Testis (tissue), 3 donors: ENCODE results near the gene UBA1. TPM values are rescaled to one million over a fixed set of nuclear protein-coding genes. Genes with fewer than 3 reads are reported as not detected.
"Not testable (repeated sequence)": the region's sequence is repeated elsewhere in the genome, so short reads cannot be mapped to it uniquely, and the experiment has no call there.

Experiments used
- DNase-seq: peaks from one replicate; pipeline ENCODE4 v3.0.0-alpha.2; 2019
- H3K27ac ChIP-seq, 2 donors: fragments of 200-600 bp; sonication (generic); one replicate each; pipeline ENCODE4 v1.5.1; 2019
- H3K27me3 ChIP-seq: fragments of 200-600 bp; sonication (generic); one replicate; pipeline ENCODE4 v1.5.1; 2019
- H3K36me3 ChIP-seq: fragments of 200-600 bp; sonication (generic); one replicate; pipeline ENCODE4 v1.5.1; 2017; ENCODE audit warnings: low read depth; ENCODE audit errors: missing control alignments
- H3K4me1 ChIP-seq: fragments of 200-600 bp; sonication (generic); one replicate; pipeline ENCODE4 v1.5.1; 2019
- H3K4me3 ChIP-seq, 2 donors: fragments of 200-600 bp; sonication (generic); one replicate each; pipeline ENCODE4 v1.5.1; 2017 to 2019
- H3K9me3 ChIP-seq: fragments of 200-600 bp; sonication (generic); one replicate; pipeline ENCODE4 v1.5.1; 2017
- CTCF ChIP-seq, 3 experiments: fragments of 450-650 bp in 2 of 3; fragments of 200-600 bp in 1 of 3; sonication (generic) in 1 of 3; IDR thresholded peaks; one replicate each; pipeline ENCODE4 v1.5.1; 2016 to 2019; ENCODE audit warnings: antibody characterized with exemption in 3 of 3, mild to moderate bottlenecking in 2 of 3, moderate library complexity in 1 of 3
- POLR2A ChIP-seq: fragments of 450-650 bp; IDR thresholded peaks from one replicate; pipeline ENCODE4 v1.6.1; 2017; ENCODE audit warnings: antibody characterized with exemption, mild to moderate bottlenecking, moderate library complexity
- WGBS, 2 donors: methylation state at CpG; one replicate each; pipeline ENCODE4 v1.1.5; 2018; 5-methylcytosine and 5-hydroxymethylcytosine counted together
- intact Hi-C: fragments of 100-400 bp; cut with DNase I; formaldehyde crosslinking; loops from one replicate; pipeline ENCODE4 v1.15.1; 2023; ENCODE audit warnings: low total_unique reads
- polyA plus RNA-seq: library from polyadenylated mRNA; stranded (reverse); fragments of 350-450 nt; fragmentation: Illumina TruSeq; extraction: RNeasy Lipid Tissue Mini Kit (QIAGEN cat#74804); gene quantifications from one replicate; pipeline ENCODE4 v1.2.3, GENCODE V29; 2014; ENCODE audit warnings: low read depth, low replicate concordance; ENCODE audit not compliant: insufficient read depth
- total RNA-seq, 2 donors: library from RNA; depleted of rRNA; stranded (reverse); fragments of >200 nt; gene quantifications; one replicate each; pipeline ENCODE4 v1.2.3, GENCODE V29; 2016

The UBA1 gene
- total and polyA plus RNA-seq, 3 donors from 2014 or later = 207 to 338 (median 243) TPM

DNA sequence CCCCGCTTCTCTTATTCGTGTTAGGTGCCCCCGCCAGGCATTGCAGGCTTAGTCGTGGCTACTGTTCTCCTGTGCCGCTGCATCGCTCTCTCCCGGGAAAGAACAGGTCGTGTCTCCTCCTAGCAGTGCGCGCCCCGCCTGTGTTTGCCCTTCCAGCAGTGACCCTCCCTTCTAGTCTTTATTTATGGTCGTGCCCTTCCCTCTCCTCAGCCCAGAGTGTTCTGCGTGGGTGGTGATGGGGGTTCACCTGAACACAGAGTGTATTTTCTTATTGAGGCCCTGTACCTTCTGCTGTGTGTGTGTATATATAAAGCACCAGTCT lies 54.3 kb downstream of the UBA1 start:
- H3K27me3 ChIP-seq = no peaks in the 10 kb centered on the region
- no peaks in the 10 kb centered on the region for H3K36me3 ChIP-seq
- no peaks in the 10 kb centered on the region for H3K4me1 ChIP-seq
- H3K27ac ChIP-seq = no peak overlapping the region
- DNase-seq = no peak
- no peak overlapping the region for H3K4me3 ChIP-seq
- intact Hi-C loops = no loop called here
- no peak for TF ChIP-seq POLR2A
- TF ChIP-seq CTCF (IDR thresholded peaks at IDR 0.05) = no peak
- 52 to 53% methylated on average over 8 to 13 of the region's 13 CpGs for WGBS, 2 donors
- H3K9me3 ChIP-seq = no peaks in the 10 kb centered on the region

DNA sequence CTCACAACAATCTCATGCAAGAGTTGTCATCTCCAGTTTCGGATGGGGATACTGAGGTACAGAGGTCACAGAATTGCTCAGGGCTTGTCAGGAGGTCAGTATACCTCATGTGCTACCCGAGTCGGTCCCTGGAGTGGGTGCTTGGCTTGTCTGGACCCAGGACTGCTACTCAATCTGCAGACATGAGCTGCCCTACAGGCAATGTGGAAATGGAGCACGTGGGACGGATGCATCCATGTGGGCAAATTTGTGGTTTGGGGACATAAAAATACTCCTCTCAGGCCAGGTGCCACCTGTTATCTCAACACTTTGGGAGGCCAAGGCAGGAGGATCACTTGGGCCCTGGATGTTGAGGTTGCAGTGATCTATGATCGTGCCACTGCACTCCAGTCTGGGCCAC lies 54.9 kb downstream of the UBA1 start:
- Histone ChIP-seq H3K27ac (no peak overlapping the region), H3K4me1 (no peaks in the 10 kb centered on the region), H3K36me3 (no peaks in the 10 kb centered on the region), H3K4me3 (no peak overlapping the region), H3K27me3 (no peaks in the 10 kb centered on the region), H3K9me3 (no peaks in the 10 kb centered on the region)
- TF ChIP-seq POLR2A (no peak), CTCF (IDR thresholded peaks at IDR 0.05) (no peak)
- DNase-seq = no peak
- intact Hi-C loops = no loop called here
- 89% methylated on average over 4 of the region's 6 CpGs; no CpG with 5 or more reads in 1 of the 2 donors for WGBS, 2 donors

GRCh38 chrX:47250017-47250347 lies 56.4 kb downstream of the UBA1 start:
- no peak for DNase-seq
- no peak overlapping the region for H3K4me3 ChIP-seq
- no peaks in the 10 kb centered on the region for H3K4me1 ChIP-seq
- H3K27ac ChIP-seq = no peak overlapping the region
- H3K36me3 ChIP-seq = no peaks in the 10 kb centered on the region
- H3K9me3 ChIP-seq = no peaks in the 10 kb centered on the region
- 82 to 89% methylated on average over 5 to 6 of the region's 6 CpGs for WGBS, 2 donors
- intact Hi-C loops = no loop called here
- H3K27me3 ChIP-seq = no peaks in the 10 kb centered on the region
- TF ChIP-seq POLR2A = no peak

DNA sequence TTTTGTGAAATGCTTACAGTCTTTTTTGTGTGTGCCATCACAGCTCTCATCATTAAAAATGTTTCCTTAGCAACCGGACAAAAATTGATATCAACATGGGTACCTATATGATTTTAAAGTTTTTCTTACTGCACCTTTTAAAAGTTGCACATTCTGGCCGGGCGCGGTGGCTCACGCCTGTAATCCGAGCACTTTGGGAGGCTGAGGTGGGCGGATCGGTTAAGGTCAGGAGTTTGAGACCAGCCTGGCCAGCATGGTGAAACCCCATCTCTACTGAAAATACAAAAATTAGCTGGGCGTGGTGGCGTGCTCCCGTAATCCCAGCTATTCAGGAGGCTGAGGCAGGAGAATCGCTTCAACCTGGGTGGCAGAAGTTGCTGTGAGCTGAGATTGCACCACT lies 64.0 kb downstream of the UBA1 start:
- H3K4me3 ChIP-seq, H3K4me1 ChIP-seq, H3K27ac ChIP-seq, H3K9me3 ChIP-seq, DNase-seq, intact Hi-C loops, H3K27me3 ChIP-seq, H3K36me3 ChIP-seq: not testable (repeated sequence)
- 90 to 95% methylated on average over 12 of the region's 12 CpGs for WGBS, 2 donors

Other genes starting within 250 kb of the UBA1 start
- gene RGN, start 115.4 kb upstream of the UBA1 start, total RNA-seq = 10 to 100 TPM in 1 of 2 donors, 1 to 10 TPM in 1; 8.1 to 10.6 TPM
- gene RGN, start 115.4 kb upstream of the UBA1 start, polyA plus RNA-seq = 6.5 TPM
- gene NDUFB11, start 49.1 kb upstream of the UBA1 start, total RNA-seq = 10 to 100 TPM; 68.0 to 77.4 TPM
- 41.3 TPM for gene NDUFB11, start 49.1 kb upstream of the UBA1 start, polyA plus RNA-seq
- gene RBM10, start 48.6 kb upstream of the UBA1 start, total RNA-seq = 10 to 100 TPM; 28.5 to 41.3 TPM
- 20.4 TPM for gene RBM10, start 48.6 kb upstream of the UBA1 start, polyA plus RNA-seq
- gene CDK16, start 24.9 kb downstream of the UBA1 start, total RNA-seq = 100 to 1,000 TPM; 195 to 245 TPM
- 122 TPM for gene CDK16, start 24.9 kb downstream of the UBA1 start, polyA plus RNA-seq
- gene USP11, start 39.2 kb downstream of the UBA1 start, total RNA-seq = 100 to 1,000 TPM; 128 to 185 TPM
- 113 TPM for gene USP11, start 39.2 kb downstream of the UBA1 start, polyA plus RNA-seq
- under 1 TPM; 0.63 to 0.68 TPM for gene ZNF157, start 176.7 kb downstream of the UBA1 start, total RNA-seq
- gene ZNF157, start 176.7 kb downstream of the UBA1 start, polyA plus RNA-seq = 0.51 TPM